Measurements from ENCODE around the gene PIK3C3. TPM values are rescaled to one million over a fixed set of nuclear protein-coding genes. Genes with fewer than 3 reads are reported as not detected.

Gene PIK3C3
- total RNA-seq, 4 donors from 2014 or later, result 26.2 to 63.2 (median 30.8) TPM

DNA sequence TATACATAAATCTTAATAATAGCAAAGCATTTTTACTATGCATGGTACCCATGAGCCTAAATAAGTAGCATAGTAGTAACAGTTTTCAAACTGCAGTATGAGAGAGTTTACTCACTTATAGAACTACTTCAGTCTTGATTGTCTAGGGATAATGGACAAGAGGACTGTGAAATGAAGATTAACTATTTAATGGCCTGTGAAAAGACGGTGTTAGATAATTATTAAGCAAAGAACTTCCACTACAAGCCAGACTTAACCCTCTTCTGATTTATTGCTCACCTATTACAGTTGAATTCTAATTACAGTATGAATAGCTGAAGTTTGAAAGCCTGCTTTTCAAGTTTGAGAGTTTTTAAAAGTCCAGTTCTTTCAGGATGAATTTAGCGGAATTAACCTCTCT, 18.9 kb downstream of the PIK3C3 start:
- TF ChIP-seq POLR2AphosphoS5 (IDR thresholded peaks at IDR 0.05) (no peak), POLR2A (IDR thresholded peaks at IDR 0.05) (no peak), EP300 (IDR thresholded peaks at IDR 0.05) (no peak)
- TF ChIP-seq, protein P1, sequence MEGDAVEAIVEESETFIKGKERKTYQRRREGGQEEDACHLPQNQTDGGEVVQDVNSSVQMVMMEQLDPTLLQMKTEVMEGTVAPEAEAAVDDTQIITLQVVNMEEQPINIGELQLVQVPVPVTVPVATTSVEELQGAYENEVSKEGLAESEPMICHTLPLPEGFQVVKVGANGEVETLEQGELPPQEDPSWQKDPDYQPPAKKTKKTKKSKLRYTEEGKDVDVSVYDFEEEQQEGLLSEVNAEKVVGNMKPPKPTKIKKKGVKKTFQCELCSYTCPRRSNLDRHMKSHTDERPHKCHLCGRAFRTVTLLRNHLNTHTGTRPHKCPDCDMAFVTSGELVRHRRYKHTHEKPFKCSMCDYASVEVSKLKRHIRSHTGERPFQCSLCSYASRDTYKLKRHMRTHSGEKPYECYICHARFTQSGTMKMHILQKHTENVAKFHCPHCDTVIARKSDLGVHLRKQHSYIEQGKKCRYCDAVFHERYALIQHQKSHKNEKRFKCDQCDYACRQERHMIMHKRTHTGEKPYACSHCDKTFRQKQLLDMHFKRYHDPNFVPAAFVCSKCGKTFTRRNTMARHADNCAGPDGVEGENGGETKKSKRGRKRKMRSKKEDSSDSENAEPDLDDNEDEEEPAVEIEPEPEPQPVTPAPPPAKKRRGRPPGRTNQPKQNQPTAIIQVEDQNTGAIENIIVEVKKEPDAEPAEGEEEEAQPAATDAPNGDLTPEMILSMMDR (IDR thresholded peaks at IDR 0.05), result no peak
- H3K9me3 ChIP-seq, result no peaks in the 10 kb centered on the region
- no peaks in the 10 kb centered on the region for H3K4me1 ChIP-seq
- no peak overlapping the region for H3K4me3 ChIP-seq
- H3K27me3 ChIP-seq, result no peaks in the 10 kb centered on the region
- 81% methylated on average over 2 of the region's 2 CpGs for WGBS
- no peak for DNase-seq (ENCODE audit: low spot score in 2 of 2)
- peaks cover 24% of the 10 kb centered on the region for H3K36me3 ChIP-seq
- no peak overlapping the region for H3K27ac ChIP-seq

DNA sequence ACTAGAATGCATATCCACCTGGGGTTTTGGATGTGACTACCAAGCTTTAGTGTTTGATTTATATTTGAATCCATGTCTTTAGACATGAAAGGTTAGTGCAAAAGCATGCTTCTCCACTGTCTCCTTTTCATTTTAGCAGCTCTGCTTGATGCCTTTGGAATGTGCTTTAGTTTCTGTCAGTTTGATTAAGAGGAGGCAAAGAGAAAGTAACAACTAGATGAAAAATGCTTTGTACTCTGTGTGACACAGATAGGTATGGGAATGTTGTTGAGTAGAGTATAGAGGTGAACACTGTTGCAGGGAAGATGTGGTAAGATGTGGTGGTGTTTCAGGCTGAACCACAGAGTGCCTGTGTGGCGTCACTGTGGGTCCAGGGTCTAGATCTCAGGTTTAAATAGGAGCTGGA, 19.8 kb downstream of the PIK3C3 start:
- 96% methylated on average over 1 of the region's 1 CpG for WGBS
- Histone ChIP-seq H3K4me3 (no peak overlapping the region), H3K4me1 (no peaks in the 10 kb centered on the region), H3K27me3 (no peaks in the 10 kb centered on the region), H3K9me3 (no peaks in the 10 kb centered on the region), H3K27ac (no peak overlapping the region), H3K36me3 (peaks cover 24% of the 10 kb centered on the region)
- no peak for DNase-seq (ENCODE audit: low spot score in 2 of 2)
- TF ChIP-seq, protein P1 (IDR thresholded peaks at IDR 0.05), result no peak
- TF ChIP-seq POLR2A (IDR thresholded peaks at IDR 0.05), result no peak
- no peak for TF ChIP-seq POLR2AphosphoS5 (IDR thresholded peaks at IDR 0.05)
- TF ChIP-seq EP300 (IDR thresholded peaks at IDR 0.05), result no peak

DNA sequence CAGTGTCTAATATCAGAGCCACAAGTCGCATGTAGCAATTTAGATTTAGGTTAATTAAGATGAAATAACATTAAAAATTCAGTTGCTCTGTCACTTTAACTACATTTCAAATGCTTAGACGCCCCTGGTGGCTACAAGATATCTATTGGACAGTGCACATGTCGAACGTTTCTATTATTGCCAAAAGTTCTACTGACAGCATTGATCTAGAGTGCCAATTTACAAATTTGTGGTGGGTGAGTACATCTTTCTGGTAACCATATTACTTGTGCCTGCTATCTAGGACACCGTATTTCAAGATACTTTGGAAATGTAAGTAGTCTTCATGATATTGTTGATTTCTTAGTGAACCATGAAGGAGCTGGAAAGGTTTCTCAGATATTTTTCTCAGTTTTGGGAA, 20.2 kb downstream of the PIK3C3 start:
- Histone ChIP-seq H3K27ac (no peak overlapping the region), H3K27me3 (no peaks in the 10 kb centered on the region), H3K9me3 (no peaks in the 10 kb centered on the region), H3K4me1 (no peaks in the 10 kb centered on the region), H3K4me3 (no peak overlapping the region), H3K36me3 (peaks cover 21% of the 10 kb centered on the region)
- WGBS, result 93% methylated on average over 5 of the region's 5 CpGs
- TF ChIP-seq POLR2AphosphoS5 (IDR thresholded peaks at IDR 0.05), result no peak
- TF ChIP-seq, protein P1 (IDR thresholded peaks at IDR 0.05), result no peak
- no peak for TF ChIP-seq POLR2A (IDR thresholded peaks at IDR 0.05)
- TF ChIP-seq EP300 (IDR thresholded peaks at IDR 0.05), result no peak
- DNase-seq (ENCODE audit: low spot score in 2 of 2), result no peak

DNA sequence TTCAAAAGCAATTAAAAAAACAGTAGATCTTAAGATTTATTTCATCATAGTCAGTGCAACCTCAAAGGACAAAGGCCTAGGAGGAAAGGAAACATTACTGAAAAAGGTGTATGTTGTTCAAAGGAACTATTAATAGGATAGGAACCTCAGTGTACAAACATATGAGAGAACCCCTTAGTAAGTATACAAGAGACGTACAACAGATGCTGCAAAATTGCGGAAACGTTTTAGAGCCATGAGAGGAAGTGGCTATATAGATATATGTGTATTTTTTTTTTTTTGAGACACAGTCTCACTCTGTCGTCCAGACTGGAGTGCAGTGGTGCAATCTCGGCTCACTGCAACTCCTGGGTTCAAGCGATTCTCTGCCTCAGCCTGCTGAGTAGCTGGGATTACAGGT, 22.2 kb downstream of the PIK3C3 start:
- Histone ChIP-seq H3K27me3 (no peaks in the 10 kb centered on the region), H3K27ac (no peak overlapping the region), H3K36me3 (peaks cover 15% of the 10 kb centered on the region), H3K4me1 (no peaks in the 10 kb centered on the region), H3K9me3 (no peaks in the 10 kb centered on the region), H3K4me3 (no peak overlapping the region)
- no peak for DNase-seq (ENCODE audit: low spot score in 2 of 2)
- 85% methylated on average over 6 of the region's 6 CpGs for WGBS
- TF ChIP-seq POLR2AphosphoS5 (IDR thresholded peaks at IDR 0.05), result no peak
- TF ChIP-seq EP300 (IDR thresholded peaks at IDR 0.05), result no peak
- TF ChIP-seq, protein P1 (IDR thresholded peaks at IDR 0.05), result no peak
- no peak for TF ChIP-seq POLR2A (IDR thresholded peaks at IDR 0.05)

DNA sequence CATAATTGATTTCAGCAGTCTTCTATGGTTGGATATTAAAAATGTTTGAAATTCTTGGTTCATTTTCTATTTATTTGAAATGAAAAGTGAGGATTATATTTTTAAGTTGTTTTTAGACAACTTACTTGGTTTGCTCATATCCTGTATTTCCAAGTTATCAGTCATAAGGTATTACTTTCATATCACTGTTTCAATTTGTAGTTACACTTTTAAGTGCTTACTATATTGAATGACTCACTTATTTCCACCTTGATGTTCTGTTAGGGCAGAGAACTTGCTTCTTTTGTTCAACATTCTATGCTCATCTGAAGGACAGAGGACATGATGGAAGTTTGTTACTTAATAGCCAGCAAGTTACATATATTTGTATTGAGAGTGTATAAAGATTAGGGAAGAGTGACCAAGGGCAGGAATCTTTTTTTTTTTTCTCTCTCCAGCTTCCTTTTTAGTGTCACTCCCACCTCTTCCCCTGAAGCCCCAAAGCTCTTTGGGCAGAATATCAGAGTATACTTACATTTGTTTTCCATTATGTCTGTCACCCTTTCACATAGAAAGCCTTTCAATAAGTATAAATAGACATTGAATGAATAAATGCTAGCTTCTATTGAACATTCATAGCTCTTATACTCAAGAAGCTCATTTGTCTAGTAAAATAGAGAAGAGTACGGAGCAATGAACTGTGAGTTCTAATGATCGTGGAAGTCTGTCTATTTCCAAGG, 28.1 kb downstream of the PIK3C3 start:
- Histone ChIP-seq H3K4me1 (no peaks in the 10 kb centered on the region), H3K4me3 (no peak overlapping the region), H3K9me3 (no peaks in the 10 kb centered on the region), H3K27ac (no peak overlapping the region), H3K27me3 (no peaks in the 10 kb centered on the region), H3K36me3 (peaks cover 17% of the 10 kb centered on the region)
- TF ChIP-seq, protein P1 (IDR thresholded peaks at IDR 0.05), result no peak
- TF ChIP-seq EP300 (IDR thresholded peaks at IDR 0.05) (no peak), POLR2AphosphoS5 (IDR thresholded peaks at IDR 0.05) (no peak), POLR2A (IDR thresholded peaks at IDR 0.05) (no peak)
- 94% methylated on average over 2 of the region's 2 CpGs for WGBS
- DNase-seq (ENCODE audit: low spot score in 2 of 2), result no peak

Measured in suprapubic skin (tissue), 4 donors.